Naive thymus-derived CD8-positive, alpha-beta T cell (primary cell): ENCODE measurements around the gene KCNAB2. TPM values are rescaled to one million over a fixed set of nuclear protein-coding genes. Genes with fewer than 3 reads are reported as not detected.
A peak's percentile ranks its signal among the peaks of the same experiment; 100 is the strongest.

Experiments
- ATAC-seq, 2 donors: fragments of 150-1000 bp; cut with Tn5 transposase in 1 of 2; sonication (Bioruptor Pico), chemical (Tn5 transposase) in 1 of 2; 1 replicate in 1 of 2; 2 replicates in 1 of 2; pipeline ENCODE4 v1.10.0; 2021; ENCODE audit warnings: mild to moderate bottlenecking in 2 of 2, moderate library complexity in 2 of 2
- POLR2A ChIA-PET: fragments of 350-600 bp; sonication (Branson Sonifier 250); formaldehyde crosslinking; loops from one replicate; lab custom pipeline; 2021; ENCODE audit warnings: antibody characterized with exemption; lab: Charles Lee
- DNase-seq, 10 donors: peaks; one replicate each; pipeline versions ENCODE4 v3.0.0 to v3.0.0-alpha.2; 2020 to 2022
- H3K27ac Mint-ChIP-seq, 10 donors: one replicate each; pipeline ENCODE4 v1.8.0; 2020 to 2022; ENCODE audit warnings: mild to moderate bottlenecking in 10 of 10, mixed read lengths in 10 of 10, moderate library complexity in 4 of 10, inconsistent platforms in 1 of 10
- H3K27me3 Mint-ChIP-seq, 5 donors: one replicate each; pipeline ENCODE4 v1.8.0; 2021 to 2022; ENCODE audit warnings: mixed read lengths in 5 of 5
- H3K36me3 Mint-ChIP-seq, 3 donors: one replicate each; pipeline ENCODE4 v1.8.0; 2020 to 2022; ENCODE audit warnings: mixed read lengths in 3 of 3, mild to moderate bottlenecking in 2 of 3, inconsistent platforms in 1 of 3
- H3K4me1 Mint-ChIP-seq, 4 donors: one replicate each; pipeline ENCODE4 v1.8.0; 2021 to 2022; ENCODE audit warnings: mixed read lengths in 4 of 4
- H3K4me3 Mint-ChIP-seq, 10 donors: one replicate each; pipeline ENCODE4 v1.8.0; 2020 to 2022; ENCODE audit warnings: mild to moderate bottlenecking in 10 of 10, mixed read lengths in 10 of 10, moderate library complexity in 6 of 10, inconsistent platforms in 1 of 10
- H3K9me3 Mint-ChIP-seq, 9 donors: one replicate each; pipeline ENCODE4 v1.8.0; 2020 to 2022; ENCODE audit warnings: mixed read lengths in 9 of 9, mild to moderate bottlenecking in 3 of 9, inconsistent platforms in 1 of 9, moderate library complexity in 1 of 9
- polyA plus RNA-seq, 3 donors: library from polyadenylated mRNA; unstranded; fragments of 300-500 nt; fragmentation: Illumina TruSeq; gene quantifications; one replicate each; pipeline ENCODE4 v1.2.3, GENCODE V29; 2021
- total RNA-seq, 8 experiments: library from RNA in 2 of 8; stranded (reverse) in 2 of 8; gene quantifications; one replicate each; pipeline ENCODE4 v1.2.3 and lab custom pipeline; 2021 to 2026

Gene KCNAB2
- total and polyA plus RNA-seq, 5 experiments from 2014 or later: 17.8 to 190 (median 46.6) TPM

DNA sequence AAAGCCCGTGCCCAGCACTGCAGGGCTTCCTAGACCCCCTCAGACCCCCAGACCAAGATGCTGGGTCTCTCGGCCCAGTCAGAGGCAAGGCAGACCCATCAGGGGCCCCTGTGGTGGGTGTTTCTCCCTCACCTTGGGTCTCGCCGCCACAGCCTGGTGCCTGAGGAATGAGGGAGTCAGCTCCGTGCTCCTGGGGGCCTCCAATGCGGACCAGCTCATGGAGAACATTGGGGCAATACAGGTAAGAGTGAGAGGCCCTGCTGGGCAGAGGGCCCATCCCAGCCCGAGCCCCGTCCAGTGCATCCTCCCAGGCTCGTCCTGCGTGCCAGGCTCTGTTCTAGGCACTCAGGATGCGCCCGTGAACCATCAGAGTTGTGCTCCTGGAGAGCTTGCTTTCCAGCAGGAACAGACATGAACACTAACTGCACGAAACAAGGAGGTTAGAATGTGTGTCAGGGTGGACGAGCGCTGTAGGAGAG is 51.5 kb downstream of the KCNAB2 start:
- no peaks in the 10 kb centered on the region for H3K9me3 Mint-ChIP-seq
- peak in 1 of 10 donors; percentile 55 for DNase-seq
- peak overlapping the region in 2 of 10 donors; percentile 79 to 88 for H3K27ac Mint-ChIP-seq
- POLR2A ChIA-PET: no interaction called here
- H3K36me3 Mint-ChIP-seq: peaks cover 0 to 37% (median 0%) of the 10 kb centered on the region in 3 donors
- no peak overlapping the region for H3K4me3 Mint-ChIP-seq
- no peaks in the 10 kb centered on the region for H3K27me3 Mint-ChIP-seq
- ATAC-seq: no peak
- peaks cover 0 to 12% (median 8%) of the 10 kb centered on the region in 4 donors for H3K4me1 Mint-ChIP-seq

DNA sequence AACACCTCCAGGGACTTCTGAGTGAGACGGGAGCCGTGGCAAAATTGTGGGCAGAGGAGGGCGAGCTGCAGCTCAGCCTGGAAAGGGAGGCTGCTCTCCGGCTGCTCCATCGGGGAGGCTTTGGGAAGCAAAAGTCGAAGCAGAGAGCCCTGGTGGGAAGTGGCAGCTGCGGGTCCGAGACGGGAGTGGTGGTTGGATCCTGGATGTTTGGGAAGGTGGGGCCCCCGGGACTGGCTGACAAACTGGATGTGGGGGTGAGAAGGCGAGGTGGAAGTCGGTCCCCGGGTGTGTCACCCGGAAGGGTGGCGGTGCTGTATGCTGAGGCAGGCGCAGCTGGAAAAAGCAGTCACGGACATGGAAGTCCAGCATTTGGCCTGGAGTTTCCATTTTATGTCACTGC is 52.1 kb downstream of the KCNAB2 start:
- no peaks in the 10 kb centered on the region for H3K9me3 Mint-ChIP-seq
- no peak overlapping the region for H3K4me3 Mint-ChIP-seq
- peaks cover 0 to 31% (median 0%) of the 10 kb centered on the region in 3 donors for H3K36me3 Mint-ChIP-seq
- no peak for ATAC-seq
- peak overlapping the region in 3 of 10 donors; percentile 18 to 88 (median 57) for H3K27ac Mint-ChIP-seq
- peaks cover 0 to 12% (median 8%) of the 10 kb centered on the region in 4 donors for H3K4me1 Mint-ChIP-seq
- peak in 2 of 10 donors; percentile 1 to 40 for DNase-seq
- H3K27me3 Mint-ChIP-seq: peaks cover 0 to 2% (median 0%) of the 10 kb centered on the region in 5 donors
- POLR2A ChIA-PET: no interaction called here

DNA sequence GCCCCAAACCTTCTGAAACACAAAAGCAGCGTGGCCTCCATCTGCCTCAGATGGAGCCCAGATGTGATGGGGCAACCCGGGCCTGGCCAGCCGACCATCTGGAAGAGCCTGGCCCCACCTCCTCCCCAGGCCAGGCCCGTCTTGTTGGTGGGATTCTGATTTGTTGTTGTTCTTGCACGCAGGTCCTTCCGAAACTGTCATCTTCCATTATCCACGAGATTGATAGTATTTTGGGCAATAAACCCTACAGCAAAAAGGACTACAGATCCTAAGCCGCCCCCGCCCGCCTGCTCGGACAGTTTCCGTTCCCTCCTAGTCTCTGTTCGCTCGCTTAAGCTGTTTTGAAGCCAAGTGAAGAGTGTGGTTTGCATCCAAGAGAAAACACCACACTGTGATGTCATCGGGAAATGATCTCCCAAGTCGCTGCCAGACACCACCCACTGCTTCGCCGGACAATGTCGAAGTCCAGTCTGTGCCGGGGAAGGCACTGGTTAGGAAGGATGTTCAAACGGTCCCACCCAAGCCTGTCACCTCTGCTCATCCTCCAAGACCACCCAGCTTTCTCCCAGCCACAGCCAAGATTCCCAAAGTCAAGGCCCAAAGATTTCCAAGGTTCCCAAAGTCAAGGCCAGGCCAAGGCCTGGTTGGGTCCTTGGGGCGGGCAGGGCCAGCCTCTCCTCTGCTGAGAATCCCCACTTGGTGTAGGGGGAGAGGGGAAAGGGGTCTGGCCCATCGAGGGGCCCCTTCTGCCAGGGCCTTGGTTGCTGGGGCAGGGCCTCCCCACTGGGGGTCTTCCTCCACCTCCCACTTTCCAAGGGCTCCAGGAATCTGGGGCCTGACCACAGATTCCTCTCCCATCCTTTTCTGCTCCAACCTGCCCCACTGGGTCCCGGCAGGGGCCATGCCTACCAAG is 52.9 kb downstream of the KCNAB2 start:
- Mint-ChIP-seq H3K27ac (peak overlapping the region in 1 of 10 donors; percentile 69), H3K27me3 (peaks cover 0 to 3% (median 0%) of the 10 kb centered on the region in 5 donors), H3K4me3 (no peak overlapping the region), H3K9me3 (no peaks in the 10 kb centered on the region), H3K4me1 (peaks cover 0 to 12% (median 9%) of the 10 kb centered on the region in 4 donors), H3K36me3 (peaks cover 0 to 25% (median 0%) of the 10 kb centered on the region in 3 donors)
- no peak for ATAC-seq
- DNase-seq: peak in 1 of 10 donors; percentile 46
- POLR2A ChIA-PET: no interaction called here

DNA sequence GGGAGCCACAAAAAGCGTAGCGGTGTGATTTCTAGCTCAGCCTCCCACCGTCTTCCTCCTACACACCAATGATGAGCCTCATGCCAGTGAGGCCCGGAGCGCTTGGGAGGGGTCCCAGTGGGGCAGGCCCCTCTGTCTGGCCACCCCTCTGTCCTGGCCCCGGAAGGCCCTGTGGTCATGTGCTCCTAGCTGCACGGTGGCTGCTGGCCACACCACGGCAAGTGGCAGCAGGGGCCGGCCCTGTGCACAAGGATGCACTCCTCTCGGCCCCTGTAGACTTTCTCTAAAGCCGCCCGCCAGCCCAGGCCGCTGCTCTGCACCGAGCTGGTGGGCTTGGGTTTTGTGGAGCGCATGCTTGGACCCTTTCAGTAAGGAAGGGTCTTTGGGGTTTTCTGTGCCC is 53.6 kb downstream of the KCNAB2 start:
- Mint-ChIP-seq H3K4me3 (no peak overlapping the region), H3K27ac (no peak overlapping the region), H3K36me3 (peaks cover 0 to 18% (median 0%) of the 10 kb centered on the region in 3 donors), H3K27me3 (peaks cover 0 to 3% (median 0%) of the 10 kb centered on the region in 5 donors), H3K4me1 (peaks cover 0 to 12% (median 9%) of the 10 kb centered on the region in 4 donors), H3K9me3 (no peaks in the 10 kb centered on the region)
- DNase-seq (no peak), ATAC-seq (no peak)
- POLR2A ChIA-PET: no interaction called here

DNA sequence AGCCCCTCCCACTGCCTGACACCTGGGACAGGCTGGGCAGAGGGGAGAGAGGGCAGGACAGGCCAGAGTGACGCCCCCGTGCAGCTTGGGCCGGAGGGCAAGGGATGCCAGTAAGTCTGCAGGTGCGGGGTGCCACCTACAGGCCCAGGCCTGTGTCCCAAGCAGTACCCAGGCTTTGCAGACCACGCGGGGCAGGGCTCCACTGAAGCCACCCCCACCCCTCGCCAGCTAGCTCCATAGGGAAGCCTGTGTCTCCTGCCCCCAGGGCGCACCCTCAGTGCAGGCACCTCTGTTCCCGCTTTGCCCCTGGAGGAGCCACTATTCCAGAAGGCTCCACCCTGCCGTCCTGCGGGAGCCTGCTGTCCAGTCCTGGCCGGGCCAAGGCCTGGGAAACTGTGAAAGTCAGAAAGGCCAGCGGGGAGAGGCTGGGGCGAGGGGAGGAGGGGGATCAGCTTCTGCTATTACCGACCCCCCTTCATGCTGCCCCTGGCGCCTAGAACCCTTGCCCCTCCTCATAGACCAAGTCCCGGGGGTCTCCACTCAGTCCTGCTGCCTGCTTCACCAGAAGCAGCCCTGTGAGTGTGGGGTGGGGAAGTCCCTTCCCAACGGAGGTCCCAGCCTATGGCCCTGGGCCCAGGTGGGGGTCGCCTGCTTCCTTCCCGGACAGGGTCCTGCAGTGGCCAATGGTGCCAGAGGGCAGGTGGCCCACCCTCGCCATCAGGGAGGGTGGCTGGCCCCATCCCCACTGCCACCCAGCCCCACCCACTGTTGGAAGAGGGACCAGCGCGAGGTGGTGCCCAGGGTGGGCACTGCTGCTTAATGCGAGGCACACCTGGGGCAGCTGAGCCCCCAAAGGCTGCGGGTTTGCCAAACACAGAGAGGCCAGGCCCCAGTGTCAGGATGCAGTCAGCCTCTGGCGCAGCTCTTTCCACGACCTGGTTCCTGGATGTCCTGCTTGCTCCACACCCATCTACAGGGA is 54.4 kb downstream of the KCNAB2 start:
- Mint-ChIP-seq H3K4me1 (peaks cover 0 to 12% (median 9%) of the 10 kb centered on the region in 4 donors), H3K27ac (no peak overlapping the region), H3K9me3 (no peaks in the 10 kb centered on the region), H3K36me3 (peaks cover 0 to 17% (median 0%) of the 10 kb centered on the region in 3 donors), H3K27me3 (peaks cover 0 to 9% (median 2%) of the 10 kb centered on the region in 5 donors), H3K4me3 (no peak overlapping the region)
- DNase-seq: peak in 2 of 10 donors; percentile 4 to 61
- ATAC-seq: peak; percentile 38
- POLR2A ChIA-PET: no interaction called here

DNA sequence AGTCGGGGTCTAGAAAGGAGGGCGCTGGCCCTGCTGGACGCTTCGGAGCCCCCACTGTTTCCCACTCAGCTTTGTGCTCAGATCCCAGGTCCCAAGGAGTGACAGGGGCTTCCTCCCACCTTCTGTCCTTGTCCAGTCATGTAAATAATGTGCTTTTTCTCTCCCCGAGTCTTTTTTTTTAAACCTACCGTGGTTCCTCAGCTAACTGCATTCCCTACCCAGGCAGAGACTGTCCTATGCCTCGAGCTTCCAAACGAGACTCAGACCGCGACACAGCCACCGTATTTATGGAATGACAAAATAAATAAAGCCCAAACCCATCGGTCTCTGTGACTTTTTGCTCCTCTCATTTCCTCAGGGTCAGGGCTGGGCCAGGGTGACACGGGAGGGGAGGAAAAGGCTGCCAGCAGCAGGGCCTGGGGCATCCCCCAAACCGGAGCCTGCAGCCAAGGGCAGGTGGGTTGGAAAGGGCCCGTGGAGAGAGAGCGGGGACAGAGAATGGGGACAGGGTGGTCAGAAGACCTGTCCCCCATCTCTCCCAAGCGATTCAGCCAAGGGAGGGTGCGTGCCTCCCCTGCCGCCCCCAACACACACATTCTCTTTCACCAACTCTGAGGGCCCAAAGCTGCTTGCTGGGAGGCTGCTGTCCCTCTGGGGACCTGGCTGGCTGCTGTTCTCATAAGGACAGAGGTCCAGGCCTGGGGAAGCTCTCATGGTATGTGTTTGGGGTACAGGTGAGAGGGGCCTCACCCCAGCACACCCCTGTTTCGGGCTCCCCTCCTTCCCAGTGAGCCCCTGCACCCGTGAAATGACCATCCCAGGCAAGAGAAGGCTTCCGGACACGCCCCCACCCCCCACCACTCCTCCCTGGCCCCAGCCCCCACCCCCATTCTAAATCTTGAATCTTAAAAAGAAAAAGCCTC is 55.4 kb downstream of the KCNAB2 start:
- Mint-ChIP-seq H3K27me3 (peaks cover 0 to 11% (median 2%) of the 10 kb centered on the region in 5 donors), H3K36me3 (peaks cover 0 to 17% (median 0%) of the 10 kb centered on the region in 3 donors), H3K27ac (peak overlapping the region in 3 of 10 donors; percentile 14 to 49 (median 33)), H3K4me1 (peaks cover 0 to 12% (median 9%) of the 10 kb centered on the region in 4 donors), H3K4me3 (peak overlapping the region in 1 of 10 donors; percentile 37), H3K9me3 (no peaks in the 10 kb centered on the region)
- peak; percentile 32 to 44 for ATAC-seq
- POLR2A ChIA-PET: no interaction called here
- peak in 1 of 10 donors; percentile 58 for DNase-seq

DNA sequence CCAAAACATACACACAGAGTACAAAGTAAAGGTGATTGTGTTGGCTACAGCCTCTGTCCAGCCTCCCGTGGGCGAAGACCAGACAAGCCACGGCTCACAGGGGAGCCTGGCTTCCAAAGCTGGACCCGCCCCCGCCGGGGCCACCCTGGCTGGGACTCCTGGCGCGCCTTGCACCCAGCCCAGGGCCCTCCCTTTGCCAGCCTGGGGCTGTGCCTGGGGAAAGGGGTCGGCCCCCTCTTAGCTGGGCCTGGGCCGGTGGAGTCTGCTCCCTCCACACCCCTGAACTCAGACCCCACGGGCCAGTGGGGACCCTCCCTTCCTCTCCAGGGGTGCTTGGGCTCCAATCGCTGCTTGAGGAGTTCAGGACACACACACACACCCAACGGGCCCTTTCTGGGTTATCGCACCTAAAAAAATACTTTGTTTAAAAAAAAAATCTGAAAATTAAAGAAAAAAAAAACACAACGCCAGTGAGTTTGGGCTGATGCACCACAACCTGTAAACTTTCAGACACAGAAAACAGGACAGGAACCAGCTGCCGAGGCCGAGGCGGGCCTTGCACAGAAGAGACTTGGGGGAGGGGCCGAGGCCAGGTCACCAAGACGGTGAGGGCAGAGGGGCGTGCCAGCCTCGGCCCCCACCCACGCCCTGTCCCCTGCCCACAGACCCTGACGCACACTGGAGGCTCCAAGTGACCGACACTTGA is 56.3 kb downstream of the KCNAB2 start:
- ATAC-seq (peak in 1 of 2 donors; percentile 15), DNase-seq (peak in 1 of 10 donors; percentile 46)
- POLR2A ChIA-PET: no interaction called here
- Mint-ChIP-seq H3K9me3 (no peaks in the 10 kb centered on the region), H3K27me3 (peaks cover 0 to 11% (median 2%) of the 10 kb centered on the region in 5 donors), H3K36me3 (peaks cover 0 to 17% (median 0%) of the 10 kb centered on the region in 3 donors), H3K4me3 (no peak overlapping the region), H3K4me1 (peaks cover 0 to 12% (median 9%) of the 10 kb centered on the region in 4 donors), H3K27ac (peak overlapping the region in 1 of 10 donors; percentile 14)

DNA sequence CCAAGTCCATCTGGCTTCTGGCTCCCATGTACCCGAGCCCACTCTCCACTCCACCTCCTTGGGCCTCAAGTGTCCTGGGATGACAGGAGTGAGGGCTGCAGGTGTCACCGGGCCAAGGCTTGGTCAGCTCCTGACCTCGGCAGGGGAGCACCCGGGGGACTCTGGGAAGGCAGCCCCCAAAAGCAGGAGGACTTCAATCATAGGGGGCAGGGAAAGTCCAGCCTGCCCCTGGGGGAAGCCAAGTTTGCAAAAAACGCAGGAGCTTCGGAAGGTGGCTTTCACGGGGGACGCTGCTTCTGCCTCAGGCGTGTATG is 56.8 kb downstream of the KCNAB2 start:
- Mint-ChIP-seq H3K9me3 (peaks cover 0 to 2% (median 0%) of the 10 kb centered on the region in 9 donors), H3K27ac (no peak overlapping the region), H3K27me3 (peaks cover 0 to 17% (median 6%) of the 10 kb centered on the region in 5 donors), H3K4me1 (peaks cover 0 to 12% (median 9%) of the 10 kb centered on the region in 4 donors), H3K4me3 (no peak overlapping the region), H3K36me3 (peaks cover 0 to 13% (median 0%) of the 10 kb centered on the region in 3 donors)
- peak in 2 of 10 donors; percentile 1 to 41 for DNase-seq
- no peak for ATAC-seq
- POLR2A ChIA-PET: no interaction called here

DNA sequence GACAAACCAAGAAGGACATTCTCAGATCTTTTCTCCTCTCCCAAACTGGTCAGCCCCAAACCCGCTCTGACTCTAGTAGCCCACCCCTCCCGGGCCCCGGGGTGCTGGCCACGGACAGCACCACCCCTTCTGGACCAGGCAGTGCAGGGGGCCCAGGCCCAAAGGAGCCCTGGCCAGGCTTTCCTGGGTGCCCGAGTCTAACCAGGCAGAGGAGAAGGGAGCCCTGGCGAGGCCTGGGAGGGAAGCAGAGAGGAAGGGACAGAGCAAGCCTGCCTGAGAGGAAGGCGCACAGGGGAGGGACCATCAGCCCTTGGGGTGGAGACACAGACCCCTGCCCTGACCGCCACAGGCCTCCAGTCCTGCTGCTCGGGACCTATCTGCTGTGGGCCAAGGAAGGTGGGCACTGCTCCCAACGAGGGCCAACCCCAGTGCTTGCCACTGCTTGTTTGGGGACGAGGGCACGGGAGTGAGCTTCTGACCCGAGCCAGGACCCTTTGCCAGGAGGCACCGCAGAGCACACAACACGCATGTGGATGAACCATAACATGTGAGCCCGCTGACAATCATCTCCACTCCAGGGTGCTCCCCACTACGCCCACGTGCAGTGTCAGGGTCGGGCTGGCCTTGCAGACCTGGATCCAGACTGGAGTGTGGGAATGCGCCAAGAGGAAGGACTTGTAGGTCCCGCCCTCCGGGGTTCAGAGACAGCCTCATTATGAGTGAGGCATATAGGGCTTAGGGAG is 57.6 kb downstream of the KCNAB2 start:
- peaks cover 2 to 25% (median 14%) of the 10 kb centered on the region in 5 donors for H3K27me3 Mint-ChIP-seq
- no peak for ATAC-seq
- no peak overlapping the region for H3K27ac Mint-ChIP-seq
- H3K9me3 Mint-ChIP-seq: peaks cover 0 to 2% (median 0%) of the 10 kb centered on the region in 9 donors
- H3K4me1 Mint-ChIP-seq: peaks cover 0 to 10% (median 8%) of the 10 kb centered on the region in 4 donors
- H3K4me3 Mint-ChIP-seq: no peak overlapping the region
- H3K36me3 Mint-ChIP-seq: peaks cover 0 to 8% (median 0%) of the 10 kb centered on the region in 3 donors
- peak in 1 of 10 donors; percentile 59 for DNase-seq
- POLR2A ChIA-PET: no interaction called here

DNA sequence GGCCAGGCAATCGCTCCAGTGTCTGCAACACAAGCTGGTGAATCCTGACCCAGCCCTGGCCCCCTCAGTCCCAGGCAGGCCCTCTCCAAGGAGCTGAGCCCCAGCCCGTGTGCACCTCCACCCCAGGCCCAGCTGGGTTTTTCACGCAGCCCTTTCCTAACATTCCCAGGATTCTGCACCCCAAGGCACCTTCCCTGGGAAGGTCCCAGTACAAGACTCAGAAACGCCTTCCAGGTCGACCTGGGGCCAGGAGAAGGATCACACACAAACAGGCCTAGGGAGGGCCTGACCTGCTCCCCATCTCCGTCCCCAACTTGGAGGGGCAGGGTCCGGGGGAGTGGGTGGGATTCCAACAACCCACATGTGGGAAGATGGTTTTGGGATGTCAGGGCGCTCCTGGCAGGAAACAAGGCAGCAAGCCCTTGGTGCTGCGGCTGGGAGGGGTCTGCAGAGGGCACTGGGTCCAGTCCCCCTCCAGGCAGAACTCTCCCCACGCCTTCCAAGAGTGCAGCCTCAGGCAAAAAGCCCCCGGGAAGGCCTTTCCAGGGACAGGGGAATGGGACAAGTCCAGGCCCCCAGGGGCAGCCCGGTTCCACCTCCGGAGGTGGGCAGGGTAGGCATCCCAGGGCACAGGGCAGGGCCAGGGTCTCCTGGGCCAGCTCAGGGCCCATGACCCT is 58.3 kb downstream of the KCNAB2 start:
- Mint-ChIP-seq H3K4me3 (no peak overlapping the region), H3K9me3 (peaks cover 0 to 2% (median 0%) of the 10 kb centered on the region in 9 donors), H3K27ac (no peak overlapping the region), H3K27me3 (peaks cover 2 to 29% (median 21%) of the 10 kb centered on the region in 5 donors), H3K4me1 (peaks cover 0 to 10% (median 8%) of the 10 kb centered on the region in 4 donors), H3K36me3 (peaks cover 0 to 4% (median 0%) of the 10 kb centered on the region in 3 donors)
- ATAC-seq (no peak), DNase-seq (peak in 2 of 10 donors; percentile 0 to 62)
- POLR2A ChIA-PET: no interaction called here
